GM18517 (cell line): ENCODE results near the gene TAPBP.
"Not testable (repeated sequence)": the region's sequence is repeated elsewhere in the genome, so short reads cannot be mapped to it uniquely, and the experiment has no call there.

Experiments
- ATAC-seq: cut with Tn5 transposase; IDR thresholded peaks from one replicate; pipeline ENCODE4 v1.9.1; 2021; ENCODE audit warnings: mild to moderate bottlenecking, moderate library complexity; ENCODE audit not compliant: unreplicated experiment

TAPBP gene

DNA sequence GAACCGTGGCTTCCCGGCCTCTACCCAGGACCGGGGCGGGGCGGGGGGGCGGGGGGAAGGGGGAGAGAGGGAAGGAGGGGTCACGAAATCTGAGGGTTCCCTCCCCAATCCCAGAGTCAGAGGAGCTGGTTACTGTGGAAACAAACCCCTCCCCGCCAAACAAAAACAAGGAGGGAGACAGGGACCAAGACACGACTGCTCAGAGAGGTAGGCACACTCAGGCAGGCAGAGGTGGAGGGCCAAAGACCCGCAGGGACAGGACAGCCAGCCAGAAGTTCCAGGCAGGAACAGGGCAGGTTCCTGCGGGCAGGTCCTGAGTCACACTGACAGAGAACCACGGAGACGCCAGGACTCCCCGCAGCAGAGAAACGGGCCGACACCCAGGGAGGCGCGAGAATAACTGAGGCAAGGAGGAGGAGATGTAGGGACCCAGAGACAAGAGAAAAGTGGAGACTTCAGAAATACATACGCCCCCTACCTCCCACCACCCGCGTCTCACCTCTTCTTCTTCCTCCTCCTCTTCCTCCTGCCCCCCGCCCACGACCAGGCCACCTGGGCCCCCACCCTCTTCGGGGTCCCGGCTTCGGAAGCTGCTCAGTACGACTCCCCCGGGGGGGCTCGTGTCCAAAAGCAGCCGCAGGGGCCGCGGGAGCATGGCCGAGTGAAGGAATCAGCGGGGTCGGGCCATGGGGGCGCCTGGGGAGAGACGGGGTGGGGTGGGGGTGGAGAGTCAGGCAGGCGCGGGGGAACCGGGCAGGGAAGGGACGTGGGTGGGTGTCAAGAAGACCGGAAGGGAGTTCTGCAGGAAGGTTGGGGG, 15.7 kb downstream of the TAPBP start:
- no peak for ATAC-seq

- ATAC-seq, result no peak
Observed at GRCh38 chr6:33297406-33297955, 16.4 kb downstream of the TAPBP start.

- ATAC-seq, result no peak
Observed at GRCh38 chr6:33296797-33297405, 17.0 kb downstream of the TAPBP start.

DNA sequence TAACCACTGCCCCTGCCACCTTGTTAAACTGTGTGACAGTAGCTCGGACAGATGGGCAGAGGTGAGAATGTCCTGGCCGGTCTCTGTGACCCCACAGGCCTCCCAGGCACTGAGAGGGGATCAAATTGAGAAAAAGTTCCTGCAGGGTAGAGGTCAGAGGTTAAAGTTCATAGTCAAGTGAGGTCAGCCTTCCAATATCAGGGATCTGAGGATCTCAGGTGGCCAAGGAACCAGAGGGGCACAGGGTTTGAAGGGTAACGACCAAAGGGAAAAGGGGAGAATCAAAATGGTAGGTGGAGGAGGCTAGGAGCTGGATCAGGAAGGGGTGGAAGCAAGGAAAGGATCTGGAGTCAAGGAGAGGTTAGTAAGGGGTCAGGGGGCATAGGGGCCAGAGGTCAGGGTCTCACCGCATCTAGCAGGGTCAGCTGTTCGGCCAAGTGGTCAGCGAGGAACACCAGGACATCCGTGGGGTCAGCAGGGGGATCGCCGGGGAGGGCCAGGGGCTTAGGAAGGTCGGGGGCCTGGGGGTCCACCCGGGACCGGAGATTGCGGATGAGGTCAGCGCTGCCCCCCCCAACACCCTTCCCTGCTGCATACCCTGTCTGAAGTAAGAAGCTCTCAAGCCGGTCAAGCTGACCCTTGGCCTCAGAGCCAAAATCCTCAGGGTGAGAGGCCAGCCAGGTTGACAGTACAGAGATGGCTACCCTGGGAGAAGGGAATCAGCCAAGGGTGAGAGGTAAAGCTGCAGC, 18.1 kb downstream of the TAPBP start:
- ATAC-seq, result no peak

- ATAC-seq, result no peak
Observed at GRCh38 chr6:33294086-33294823, 19.6 kb downstream of the TAPBP start.

DNA sequence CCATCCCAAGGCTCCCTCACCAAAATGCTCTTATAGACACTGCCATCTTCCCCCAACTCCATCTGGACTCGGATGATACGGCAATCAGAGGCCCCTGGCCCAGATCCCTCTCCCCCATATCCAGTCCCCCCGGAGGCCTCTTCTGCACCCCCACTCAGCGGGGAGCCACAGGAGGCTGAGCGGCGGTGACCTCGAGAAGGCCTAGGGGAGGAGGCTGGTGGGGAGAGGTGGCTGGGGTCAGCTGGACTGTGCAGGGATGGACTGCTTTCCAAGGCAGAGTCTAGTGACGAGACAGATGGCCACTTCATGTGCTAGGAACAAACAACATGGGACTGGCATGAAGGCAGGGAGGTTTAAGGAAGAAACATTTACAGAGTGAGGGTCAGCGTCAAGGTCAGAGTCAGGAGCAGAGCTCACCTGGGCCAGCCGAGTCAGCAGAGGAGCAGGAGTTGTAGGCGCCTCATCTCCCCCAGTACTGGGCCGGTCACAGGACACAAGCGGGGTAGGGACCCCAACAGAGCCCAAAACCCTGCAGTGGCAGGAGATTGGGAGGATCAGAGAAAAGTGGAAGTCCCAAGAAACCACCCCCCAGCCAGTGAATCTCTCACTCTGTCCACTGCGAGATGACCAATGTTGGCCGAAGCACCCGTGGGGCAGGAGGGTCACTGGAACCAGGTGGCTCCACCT, 20.7 kb downstream of the TAPBP start:
- ATAC-seq, result no peak

DNA sequence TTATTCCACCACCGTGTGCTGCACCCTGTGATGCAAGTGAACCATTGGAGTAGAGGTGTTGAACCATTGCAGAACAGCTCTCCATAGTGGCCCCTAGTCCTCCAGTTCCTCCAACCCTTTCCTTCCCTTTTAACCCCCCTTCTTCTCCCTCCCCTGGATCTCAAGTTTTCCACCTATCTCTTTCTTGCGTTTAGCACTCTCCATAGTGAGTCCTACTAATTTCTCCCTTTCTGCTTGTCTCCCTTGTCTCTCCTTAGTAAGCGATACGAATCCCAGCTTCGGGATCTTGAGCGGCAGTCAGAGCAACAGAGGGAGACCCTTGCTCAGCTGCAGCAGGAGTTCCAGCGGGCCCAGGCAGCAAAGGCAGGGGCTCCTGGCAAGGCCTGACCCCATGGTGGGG, 23.4 kb downstream of the TAPBP start:
- no peak for ATAC-seq

DNA sequence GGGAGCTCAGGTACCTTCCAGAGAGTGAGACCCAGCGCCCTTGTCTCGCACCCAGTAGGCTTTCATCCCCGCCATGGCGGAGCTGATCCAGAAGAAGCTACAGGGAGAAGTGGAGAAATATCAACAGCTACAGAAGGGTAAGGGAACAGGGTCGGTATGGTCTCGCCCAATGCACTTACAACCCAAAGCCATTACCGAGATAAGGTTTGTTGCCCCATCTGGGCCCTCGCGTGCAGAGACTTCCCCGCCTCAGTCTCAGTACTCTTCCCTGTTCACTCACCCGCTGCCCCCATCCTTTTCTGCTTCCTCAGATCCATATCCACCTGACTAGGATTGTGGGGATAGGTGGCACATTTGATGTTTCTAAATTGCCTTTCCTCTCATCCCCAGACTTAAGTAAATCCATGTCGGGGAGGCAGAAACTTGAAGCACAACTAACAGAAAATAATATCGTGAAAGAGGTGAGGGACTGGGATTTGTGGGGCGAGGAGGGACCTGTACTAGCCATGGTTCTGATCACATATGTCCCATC, 24.0 kb downstream of the TAPBP start:
- ATAC-seq, result no peak

DNA sequence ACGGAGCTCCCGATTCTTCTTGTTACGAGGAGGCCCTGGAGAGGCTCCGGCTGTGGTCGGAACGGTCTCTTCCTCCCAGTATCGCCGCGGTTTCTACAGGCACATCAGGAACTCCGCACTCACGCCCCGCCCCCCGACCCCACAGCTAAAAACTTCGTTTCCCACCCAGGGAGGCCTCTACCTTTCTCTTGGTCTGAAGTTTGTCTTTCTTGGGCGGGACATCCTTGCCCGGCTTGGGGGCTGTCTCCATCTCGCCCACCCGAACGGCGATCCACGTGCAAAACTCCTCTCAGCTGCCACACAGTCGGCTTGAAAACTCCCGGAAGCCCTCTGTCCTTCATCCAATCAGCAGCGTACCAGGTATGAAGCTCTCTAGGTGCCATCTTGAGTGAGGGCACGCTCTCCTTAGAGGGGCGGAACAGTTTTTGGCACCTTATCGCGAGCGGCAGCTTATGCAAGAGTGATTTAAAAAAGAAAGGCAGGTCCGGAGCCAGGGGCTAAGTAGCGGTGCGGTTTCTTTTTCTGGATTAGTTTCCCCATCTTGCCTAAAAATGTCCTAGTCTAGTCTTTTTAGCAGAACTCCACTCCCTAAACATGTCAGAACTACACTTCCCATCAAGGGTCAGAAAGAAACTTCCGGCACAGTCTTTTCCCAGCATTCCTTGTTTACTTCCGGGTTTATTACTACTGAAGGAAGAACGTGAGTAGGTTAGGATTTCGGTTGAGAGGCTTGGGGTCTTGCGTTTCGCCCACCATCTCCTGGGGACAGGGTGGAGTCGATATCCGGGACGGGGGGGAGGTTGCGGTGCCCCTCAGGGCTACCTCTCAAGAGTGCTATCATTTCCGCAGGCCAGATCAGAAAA, 24.7 kb downstream of the TAPBP start, which contains the start of the genes PFDN6 and WDR46:
PFDN6 (plus strand) TSS at position 681 of the 863 bp plus-strand sequence. CDS start 256 bp downstream, outside the sequence.
WDR46 (minus strand) TSS at position 319 of the 863 bp plus-strand sequence; CDS start at position 250, 69 bp downstream.
- peak; percentile 68 for ATAC-seq

DNA sequence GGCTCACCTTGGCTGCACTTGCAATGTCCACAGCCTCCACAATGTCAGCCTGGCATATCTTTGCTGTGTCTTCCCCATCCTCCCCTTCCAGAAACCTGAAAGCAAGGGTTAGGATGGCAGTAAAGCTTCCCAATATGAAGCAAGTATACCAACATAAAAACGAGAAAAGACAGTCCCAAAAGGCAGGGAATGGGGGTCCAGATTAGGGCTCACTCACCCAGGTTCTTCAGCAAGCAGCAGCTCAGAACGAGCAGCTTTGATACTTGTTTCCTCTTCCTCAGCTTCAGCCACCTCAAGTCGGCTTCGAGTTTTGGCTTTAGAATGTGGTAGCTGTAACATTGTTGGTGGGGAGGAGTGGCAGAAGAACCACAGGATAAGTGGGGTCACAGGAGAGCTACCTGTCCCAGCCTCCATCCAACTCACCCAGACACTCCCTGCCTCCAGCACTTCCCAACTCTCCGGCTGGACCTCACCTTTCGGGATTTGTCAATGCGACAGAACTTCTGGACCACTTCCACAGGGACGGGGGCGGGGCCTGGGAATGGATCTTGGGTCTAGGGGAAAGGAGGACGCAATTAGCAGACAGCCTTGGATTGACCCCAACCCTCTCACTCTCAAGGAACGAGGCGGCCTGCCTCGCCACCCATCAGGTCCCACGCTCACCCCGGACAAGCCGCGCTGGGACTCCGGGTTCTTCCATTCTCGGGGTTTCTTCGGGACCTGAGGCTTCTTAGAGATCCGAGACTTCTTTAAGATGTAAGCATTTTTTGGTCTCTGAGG, 25.5 kb downstream of the TAPBP start:
- ATAC-seq, result no peak

- no peak for ATAC-seq
Observed at GRCh38 chr6:33286946-33287914, 26.6 kb downstream of the TAPBP start.

DNA sequence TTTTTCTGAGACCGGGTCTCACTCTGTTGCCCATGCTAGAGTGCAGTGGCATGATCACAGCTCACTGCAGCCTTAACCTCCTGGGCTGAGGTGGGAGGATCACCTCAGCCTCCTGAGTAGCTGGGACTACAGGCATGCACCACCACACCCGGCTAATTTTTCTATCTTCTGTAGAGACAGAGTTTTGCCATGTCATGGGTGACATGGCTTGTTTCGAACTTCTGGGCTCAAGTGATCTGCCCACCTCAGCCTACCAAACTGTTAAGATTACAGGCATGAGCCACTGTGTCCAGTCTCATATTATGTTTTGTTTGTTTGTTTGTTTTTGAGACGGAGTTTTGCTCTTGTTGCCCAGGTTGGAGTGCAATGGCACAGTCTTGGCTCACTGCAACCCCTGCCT, 28.7 kb downstream of the TAPBP start:
- ATAC-seq, result not testable (repeated sequence)

GRCh38 chr6:33280539-33280938, 33.3 kb downstream of the TAPBP start:
- no peak for ATAC-seq

DNA sequence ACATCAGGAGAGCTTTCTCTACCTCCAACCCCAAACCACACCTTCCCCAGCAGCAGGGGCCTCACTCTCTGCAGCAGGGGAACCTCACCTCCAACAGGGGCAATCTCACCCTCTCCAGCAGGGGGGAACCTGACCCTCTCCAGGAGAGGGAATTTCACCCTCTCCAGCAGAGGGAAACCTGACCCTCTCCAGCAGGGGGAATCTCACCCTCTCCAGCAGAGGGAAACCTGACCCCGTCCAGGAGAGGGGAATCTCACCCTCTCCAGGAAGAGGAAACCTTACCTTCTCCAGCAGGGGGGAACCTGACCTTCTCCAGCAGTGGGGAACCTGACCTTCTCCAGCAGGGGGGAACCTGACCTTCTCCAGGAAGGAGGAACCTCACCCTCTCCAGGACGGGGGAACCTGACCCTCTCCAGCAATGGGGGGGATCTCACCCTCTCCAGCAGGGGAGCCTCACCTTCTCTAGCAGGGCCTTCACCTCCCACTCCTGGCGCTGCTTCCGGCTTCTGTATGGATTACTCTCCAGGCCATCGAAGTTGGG, 33.8 kb downstream of the TAPBP start:
- ATAC-seq, result no peak

- no peak for ATAC-seq
Observed at GRCh38 chr6:33279257-33279695, 34.6 kb downstream of the TAPBP start.

DNA sequence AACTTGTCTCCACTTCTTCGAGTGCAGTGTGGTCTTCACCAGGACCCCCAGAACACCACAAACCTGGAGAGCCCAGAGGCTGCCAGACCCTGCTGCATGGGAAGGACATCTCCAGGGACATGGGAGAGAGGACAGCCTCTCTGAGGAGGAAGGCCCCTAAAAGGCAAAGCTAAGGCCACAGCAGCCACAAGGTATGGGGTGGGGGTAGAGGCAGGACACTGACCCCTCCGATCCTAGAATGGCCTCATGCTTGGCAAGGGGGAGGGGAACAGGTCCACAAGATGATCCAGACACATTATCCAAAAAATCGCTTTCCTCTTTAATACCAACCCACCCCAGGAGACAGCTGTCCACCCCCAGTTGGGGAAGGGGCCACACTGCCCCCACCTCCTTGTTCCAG, 35.1 kb downstream of the TAPBP start:
- ATAC-seq, result no peak

GRCh38 chr6:33278392-33278741, 35.5 kb downstream of the TAPBP start:
- ATAC-seq, result no peak
